Keratinocyte (primary cell): ENCODE results near the gene AOAH. TPM values are rescaled to one million over a fixed set of nuclear protein-coding genes. Genes with fewer than 3 reads are reported as not detected.

Source experiments
- DNase-seq: peaks from one replicate; pipeline ENCODE4 v3.0.0-alpha.2; 2011; ENCODE audit warnings: low read depth, missing footprints, low spot score
- FAIRE-seq: peaks from 2 replicates; lab custom pipeline; 2011; peaks lifted over from hg19 to GRCh38; lab: Jason Lieb, UNC
- H2AFZ ChIP-seq: 2 replicates; pipeline ENCODE4 v1.6.0; 2012; ENCODE audit warnings: low read length, control low read depth, inconsistent platforms; ENCODE audit not compliant: control insufficient read depth
- H3K27ac ChIP-seq: 2 replicates; pipeline ENCODE4 v1.5.1; 2011; ENCODE audit warnings: low read length; ENCODE audit not compliant: control insufficient read depth, insufficient read depth
- H3K27me3 ChIP-seq: 3 replicates; pipeline ENCODE4 v1.6.0; 2011; ENCODE audit warnings: low read length; ENCODE audit not compliant: control insufficient read depth, insufficient read depth; ENCODE audit errors: extremely low read depth
- H3K36me3 ChIP-seq, 2 experiments: 2 replicates in 1 of 2; 3 replicates in 1 of 2; pipeline ENCODE4 v1.5.1; 2011; ENCODE audit warnings: low read length in 2 of 2, mild to moderate bottlenecking in 1 of 2; ENCODE audit not compliant: control insufficient read depth in 2 of 2, insufficient read depth in 2 of 2; ENCODE audit errors: extremely low read depth in 1 of 2
- H3K4me1 ChIP-seq: 3 replicates; pipeline ENCODE4 v1.5.1; 2011; ENCODE audit warnings: low read length; ENCODE audit not compliant: control insufficient read depth, insufficient read depth; ENCODE audit errors: extremely low read depth
- H3K4me2 ChIP-seq: 3 replicates; pipeline ENCODE4 v1.6.0; 2011; ENCODE audit warnings: low read depth, low read length; ENCODE audit not compliant: control insufficient read depth, insufficient read depth; ENCODE audit errors: extremely low read depth
- H3K4me3 ChIP-seq, 3 experiments: fragments of 200-600 bp in 1 of 3; sonication (generic) in 1 of 3; 2 replicates in 2 of 3; 3 replicates in 1 of 3; pipeline ENCODE4 v1.5.1; 2011 to 2016; ENCODE audit warnings: low read length in 3 of 3, mild to moderate bottlenecking in 3 of 3, control low read depth in 2 of 3, inconsistent platforms in 1 of 3, low read depth in 1 of 3, mixed read lengths in 1 of 3, mixed run types in 1 of 3, moderate library complexity in 1 of 3; ENCODE audit not compliant: control insufficient read depth in 2 of 3, insufficient read depth in 2 of 3; ENCODE audit errors: extremely low read depth in 1 of 3
- H3K79me2 ChIP-seq: 2 replicates; pipeline ENCODE4 v1.6.0; 2012; ENCODE audit warnings: low read length; ENCODE audit not compliant: control insufficient read depth, insufficient read depth
- H3K9ac ChIP-seq: 3 replicates; pipeline ENCODE4 v1.6.0; 2011; ENCODE audit warnings: low read length; ENCODE audit not compliant: control insufficient read depth, insufficient read depth; ENCODE audit errors: extremely low read depth
- H3K9me1 ChIP-seq: 3 replicates; pipeline ENCODE4 v1.6.0; 2011; ENCODE audit warnings: low read length; ENCODE audit not compliant: control insufficient read depth, insufficient read depth; ENCODE audit errors: extremely low read depth
- H3K9me3 ChIP-seq: 2 replicates; pipeline ENCODE4 v1.5.1; 2012; ENCODE audit warnings: low read depth, low read length; ENCODE audit not compliant: control insufficient read depth
- H4K20me1 ChIP-seq: 3 replicates; pipeline ENCODE4 v1.6.0; 2011; ENCODE audit warnings: low read length; ENCODE audit not compliant: control insufficient read depth, insufficient read depth; ENCODE audit errors: extremely low read depth
- EZH2 ChIP-seq: IDR thresholded peaks from one replicate; pipeline ENCODE4 v1.6.1; 2012; ENCODE audit warnings: inconsistent platforms, mild to moderate bottlenecking, low read length, moderate library complexity
- dilution Hi-C: fragments of 300-500 bp; cut with MboI; formaldehyde crosslinking; loops from one replicate; pipeline ENCODE4 v1.7.0; 2020; ENCODE audit warnings: low sequenced_read_pairs; ENCODE audit not compliant: extremely low pct_ligation_motif_present
- polyA plus RNA-seq, 5 experiments: library from polyadenylated mRNA; depleted of rRNA in 3 of 5; stranded (reverse) in 3 of 5; stranded (forward) in 1 of 5; unstranded in 1 of 5; fragments of >200 nt; gene quantifications; 1 replicate in 1 of 5; 2 replicates in 3 of 5; 3 replicates in 1 of 5; pipeline versions ENCODE4 v1.2.1 to v1.2.3, GENCODE V29; 2011 to 2012; ENCODE audit warnings: missing spikeins in 2 of 5, low read depth in 1 of 5, low replicate concordance in 1 of 5
- TF ChIP-seq, protein P1 (sequence below), 3 experiments: IDR thresholded peaks in 1 of 3; conservative IDR thresholded peaks in 1 of 3; optimal IDR thresholded peaks in 1 of 3; 2 replicates in 2 of 3; 3 replicates in 1 of 3; pipeline versions ENCODE3 to v1.5.1; 2011; ENCODE audit warnings: low read length in 3 of 3, mild to moderate bottlenecking in 3 of 3, moderate library complexity in 2 of 3, control low read depth in 1 of 3, inconsistent platforms in 1 of 3; ENCODE audit not compliant: insufficient read depth in 2 of 3; ENCODE audit errors: extremely low read depth in 1 of 3

The AOAH gene
- polyA plus RNA-seq, 1 donor (not counting 4 experiments of a cell fraction or from before 2014, with no cell fraction given) = 0.43 TPM

DNA sequence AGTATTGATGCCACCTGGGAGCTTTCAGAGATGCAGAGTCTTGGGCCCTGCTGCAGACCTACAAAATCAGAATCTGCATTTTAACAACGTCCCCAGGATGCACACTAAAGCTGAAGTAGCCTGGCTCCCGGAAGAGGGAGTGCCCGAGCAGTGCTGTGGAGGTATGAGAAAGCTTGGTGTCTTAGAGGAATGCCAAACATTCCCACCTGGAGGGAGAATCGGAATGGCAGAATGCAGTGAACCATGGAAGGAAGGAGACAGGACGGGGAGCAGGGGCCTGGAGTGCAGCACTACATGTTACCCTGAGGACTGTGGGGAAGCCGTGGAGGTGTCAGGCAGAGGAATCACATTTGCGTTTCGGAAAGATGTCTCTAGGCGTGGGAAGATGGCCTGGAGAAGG is 90.9 kb downstream of the AOAH start:
- H3K9me1 ChIP-seq = no peaks in the 10 kb centered on the region
- TF ChIP-seq EZH2 = no peak
- TF ChIP-seq, protein P1, sequence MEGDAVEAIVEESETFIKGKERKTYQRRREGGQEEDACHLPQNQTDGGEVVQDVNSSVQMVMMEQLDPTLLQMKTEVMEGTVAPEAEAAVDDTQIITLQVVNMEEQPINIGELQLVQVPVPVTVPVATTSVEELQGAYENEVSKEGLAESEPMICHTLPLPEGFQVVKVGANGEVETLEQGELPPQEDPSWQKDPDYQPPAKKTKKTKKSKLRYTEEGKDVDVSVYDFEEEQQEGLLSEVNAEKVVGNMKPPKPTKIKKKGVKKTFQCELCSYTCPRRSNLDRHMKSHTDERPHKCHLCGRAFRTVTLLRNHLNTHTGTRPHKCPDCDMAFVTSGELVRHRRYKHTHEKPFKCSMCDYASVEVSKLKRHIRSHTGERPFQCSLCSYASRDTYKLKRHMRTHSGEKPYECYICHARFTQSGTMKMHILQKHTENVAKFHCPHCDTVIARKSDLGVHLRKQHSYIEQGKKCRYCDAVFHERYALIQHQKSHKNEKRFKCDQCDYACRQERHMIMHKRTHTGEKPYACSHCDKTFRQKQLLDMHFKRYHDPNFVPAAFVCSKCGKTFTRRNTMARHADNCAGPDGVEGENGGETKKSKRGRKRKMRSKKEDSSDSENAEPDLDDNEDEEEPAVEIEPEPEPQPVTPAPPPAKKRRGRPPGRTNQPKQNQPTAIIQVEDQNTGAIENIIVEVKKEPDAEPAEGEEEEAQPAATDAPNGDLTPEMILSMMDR (optimal IDR thresholded peaks at IDR 0.05 in 1 of 3, IDR thresholded peaks at IDR 0.05 in 1 of 3, conservative IDR thresholded peaks at IDR 0.05 in 1 of 3; ENCODE audit: extremely low read depth in 1 of 3, insufficient read depth in 2 of 3, low read length in 3 of 3) = no peak
- peaks cover 5% of the 10 kb centered on the region for H3K27me3 ChIP-seq
- H3K4me3 ChIP-seq = no peak overlapping the region
- no peak overlapping the region for H2AFZ ChIP-seq
- no peaks in the 10 kb centered on the region for H3K79me2 ChIP-seq
- H3K4me1 ChIP-seq = no peaks in the 10 kb centered on the region
- no peaks in the 10 kb centered on the region for H3K36me3 ChIP-seq
- no peaks in the 10 kb centered on the region for H4K20me1 ChIP-seq
- H3K9me3 ChIP-seq = no peaks in the 10 kb centered on the region
- no peak overlapping the region for H3K4me2 ChIP-seq
- dilution Hi-C loops = no loop called here
- FAIRE-seq (no peak), DNase-seq (no peak)
- H3K27ac ChIP-seq = no peak overlapping the region
- H3K9ac ChIP-seq = no peak overlapping the region

DNA sequence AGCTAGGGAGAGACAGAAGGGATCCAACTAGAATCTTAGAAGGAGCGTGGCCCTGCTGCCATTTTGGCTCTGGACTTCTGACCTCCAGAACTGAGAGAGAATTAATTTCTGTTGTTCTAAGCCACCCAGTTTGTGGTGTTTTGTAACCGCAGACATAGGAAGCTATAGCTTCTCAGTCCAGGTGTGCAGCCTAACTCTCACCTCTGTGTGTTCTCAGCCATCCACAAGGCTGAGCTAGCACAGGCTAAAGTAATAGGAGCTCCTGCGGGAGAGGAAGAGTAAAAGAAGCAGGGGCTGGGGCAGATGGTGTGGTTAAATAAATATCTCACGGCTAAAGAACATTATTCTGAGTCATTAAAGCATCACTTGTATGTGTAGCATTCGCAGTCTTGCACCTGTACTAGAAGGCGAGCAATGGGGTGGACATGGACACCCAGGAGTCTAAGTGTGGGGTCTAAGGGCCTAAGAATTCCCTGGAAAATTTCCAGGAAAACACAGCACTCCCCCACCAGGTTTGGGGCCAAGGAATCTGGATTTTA is 94.1 kb downstream of the AOAH start:
- no peak for FAIRE-seq

More for the DNA sequence above, 94.1 kb downstream of the AOAH start:
- Histone ChIP-seq H2AFZ (no peak overlapping the region), H3K9me3 (no peaks in the 10 kb centered on the region), H3K9ac (no peak overlapping the region), H3K4me3 (no peak overlapping the region), H3K27me3 (peaks cover 9% of the 10 kb centered on the region), H4K20me1 (no peaks in the 10 kb centered on the region), H3K4me2 (no peak overlapping the region), H3K9me1 (no peaks in the 10 kb centered on the region), H3K79me2 (no peaks in the 10 kb centered on the region), H3K36me3 (no peaks in the 10 kb centered on the region), H3K27ac (no peak overlapping the region), H3K4me1 (no peaks in the 10 kb centered on the region)
- DNase-seq = no peak
- TF ChIP-seq, protein P1 (optimal IDR thresholded peaks at IDR 0.05 in 1 of 3, IDR thresholded peaks at IDR 0.05 in 1 of 3, conservative IDR thresholded peaks at IDR 0.05 in 1 of 3; ENCODE audit: extremely low read depth in 1 of 3, insufficient read depth in 2 of 3, low read length in 3 of 3) = no peak
- no peak for TF ChIP-seq EZH2
- dilution Hi-C loops = no loop called here
